Astrocyte (in vitro differentiated cells and primary cell): Measurements from ENCODE around the gene KLHL17. TPM values are rescaled to one million over a fixed set of nuclear protein-coding genes. Genes with fewer than 3 reads are reported as not detected.

Source experiments
- DNase-seq: peaks from one replicate; pipeline ENCODE4 v3.0.0-alpha.2; 2010; ENCODE audit warnings: low read depth
- FAIRE-seq: peaks from 2 replicates; lab custom pipeline; 2011; peaks lifted over from hg19 to GRCh38; lab: Jason Lieb, UNC
- H2AFZ ChIP-seq: 2 replicates; pipeline ENCODE4 v1.6.0; 2012; ENCODE audit warnings: low read depth, low read length, inconsistent platforms
- H3K27ac ChIP-seq: 2 replicates; pipeline ENCODE4 v1.5.1; 2011; ENCODE audit warnings: low read depth, low read length, inconsistent platforms
- H3K27me3 ChIP-seq: 2 replicates; pipeline ENCODE4 v1.6.0; 2011; ENCODE audit warnings: low read length, inconsistent platforms; ENCODE audit not compliant: insufficient read depth
- H3K36me3 ChIP-seq: 2 replicates; pipeline ENCODE4 v1.5.1; 2011; ENCODE audit warnings: low read length, inconsistent platforms; ENCODE audit not compliant: insufficient read depth
- H3K4me1 ChIP-seq: 2 replicates; pipeline ENCODE4 v1.5.1; 2011; ENCODE audit warnings: low read length, inconsistent platforms; ENCODE audit not compliant: insufficient read depth
- H3K4me2 ChIP-seq: 2 replicates; pipeline ENCODE4 v1.6.0; 2012; ENCODE audit warnings: low read length, inconsistent platforms
- H3K4me3 ChIP-seq: 2 replicates; pipeline ENCODE4 v1.5.1; 2011; ENCODE audit warnings: low read depth, mild to moderate bottlenecking, low read length, inconsistent platforms; ENCODE audit not compliant: insufficient read depth
- H3K79me2 ChIP-seq: 2 replicates; pipeline ENCODE4 v1.6.0; 2012; ENCODE audit warnings: mild to moderate bottlenecking, low read length, inconsistent platforms; ENCODE audit not compliant: insufficient read depth
- H3K9ac ChIP-seq: 2 replicates; pipeline ENCODE4 v1.6.0; 2012; ENCODE audit warnings: mild to moderate bottlenecking, low read length, inconsistent platforms
- H3K9me3 ChIP-seq: 2 replicates; pipeline ENCODE4 v1.5.1; 2012; ENCODE audit warnings: low read depth, mild to moderate bottlenecking, low read length, inconsistent platforms; ENCODE audit not compliant: insufficient read depth
- H4K20me1 ChIP-seq: 2 replicates; pipeline ENCODE4 v1.6.0; 2012; ENCODE audit warnings: low read length, inconsistent platforms; ENCODE audit not compliant: insufficient read depth
- H3K27ac Mint-ChIP-seq: one replicate; pipeline ENCODE4 v1.8.0; 2021; ENCODE audit warnings: mild to moderate bottlenecking, mixed read lengths; ENCODE audit not compliant: unreplicated experiment
- H3K27me3 Mint-ChIP-seq: one replicate; pipeline ENCODE4 v1.8.0; 2021; ENCODE audit warnings: low read depth, mixed read lengths; ENCODE audit not compliant: unreplicated experiment
- H3K36me3 Mint-ChIP-seq: one replicate; pipeline ENCODE4 v1.8.0; 2021; ENCODE audit warnings: low read depth, mixed read lengths; ENCODE audit not compliant: unreplicated experiment
- H3K4me1 Mint-ChIP-seq: one replicate; pipeline ENCODE4 v1.8.0; 2021; ENCODE audit warnings: low read depth, mixed read lengths; ENCODE audit not compliant: unreplicated experiment
- H3K4me3 Mint-ChIP-seq: one replicate; pipeline ENCODE4 v1.8.0; 2021; ENCODE audit warnings: mild to moderate bottlenecking, moderate library complexity, mixed read lengths; ENCODE audit not compliant: unreplicated experiment
- H3K9me3 Mint-ChIP-seq: one replicate; pipeline ENCODE4 v1.8.0; 2021; ENCODE audit warnings: mild to moderate bottlenecking, mixed read lengths; ENCODE audit not compliant: unreplicated experiment
- CTCF ChIP-seq: IDR thresholded peaks from 2 replicates; pipeline ENCODE4 v1.5.1; 2011; ENCODE audit warnings: low read depth, mild to moderate bottlenecking, inconsistent platforms, low read length, moderate library complexity; ENCODE audit not compliant: insufficient read depth
- EZH2 ChIP-seq: IDR thresholded peaks from 2 replicates; pipeline ENCODE4 v1.6.1; 2012; ENCODE audit warnings: mild to moderate bottlenecking, low read length, inconsistent platforms; ENCODE audit not compliant: insufficient read depth
- total RNA-seq: library from RNA; stranded (reverse); gene quantifications from 2 replicates; pipeline ENCODE4 v1.2.1, GENCODE V29; 2021

KLHL17 gene
- total RNA-seq, 1 donor from 2014 or later: 25.9 TPM

GRCh38 chr1:931380-932172 lies 28.8 kb upstream of the KLHL17 start:
- peaks cover 2% of the 10 kb centered on the region for H3K9me3 Mint-ChIP-seq
- peak overlapping the region; percentile 77 for H3K27ac Mint-ChIP-seq
- peaks cover 52% of the 10 kb centered on the region for H3K27me3 Mint-ChIP-seq
- TF ChIP-seq EZH2 (no peak), CTCF (no peak)
- peaks cover 7% of the 10 kb centered on the region for H3K4me1 Mint-ChIP-seq
- no peak overlapping the region for H3K27ac ChIP-seq
- peaks cover 36% of the 10 kb centered on the region for H4K20me1 ChIP-seq
- no peak overlapping the region for H3K9ac ChIP-seq
- no peaks in the 10 kb centered on the region for H3K36me3 Mint-ChIP-seq
- H3K4me3 Mint-ChIP-seq: no peak overlapping the region
- H3K9me3 ChIP-seq: no peaks in the 10 kb centered on the region
- peaks cover 3% of the 10 kb centered on the region for H3K4me1 ChIP-seq
- FAIRE-seq (no peak), DNase-seq (no peak)
- H3K27me3 ChIP-seq: peaks cover 16% of the 10 kb centered on the region
- H3K36me3 ChIP-seq: no peaks in the 10 kb centered on the region
- H3K4me2 ChIP-seq: no peak overlapping the region
- H3K79me2 ChIP-seq: no peaks in the 10 kb centered on the region
- no peak overlapping the region for H2AFZ ChIP-seq
- no peak overlapping the region for H3K4me3 ChIP-seq

GRCh38 chr1:932173-932510 lies 28.2 kb upstream of the KLHL17 start:
- no peak overlapping the region for H2AFZ ChIP-seq
- H3K79me2 ChIP-seq: no peaks in the 10 kb centered on the region
- peaks cover 52% of the 10 kb centered on the region for H3K27me3 Mint-ChIP-seq
- no peak overlapping the region for H3K4me2 ChIP-seq
- no peaks in the 10 kb centered on the region for H3K9me3 ChIP-seq
- no peak overlapping the region for H3K27ac Mint-ChIP-seq
- H3K9me3 Mint-ChIP-seq: peaks cover 2% of the 10 kb centered on the region
- no peak overlapping the region for H3K4me3 ChIP-seq
- peaks cover 3% of the 10 kb centered on the region for H3K4me1 ChIP-seq
- DNase-seq: no peak
- TF ChIP-seq EZH2 (no peak), CTCF (no peak)
- no peaks in the 10 kb centered on the region for H3K36me3 Mint-ChIP-seq
- no peaks in the 10 kb centered on the region for H3K36me3 ChIP-seq
- no peak overlapping the region for H3K27ac ChIP-seq
- no peak overlapping the region for H3K9ac ChIP-seq
- peaks cover 31% of the 10 kb centered on the region for H4K20me1 ChIP-seq
- peaks cover 7% of the 10 kb centered on the region for H3K4me1 Mint-ChIP-seq
- H3K4me3 Mint-ChIP-seq: no peak overlapping the region
- no peak for FAIRE-seq
- peaks cover 13% of the 10 kb centered on the region for H3K27me3 ChIP-seq
